KMS-11 (cell line): ENCODE data around the gene TSHR.
A peak's percentile ranks its signal among the peaks of the same experiment; 100 is the strongest.

ENCODE experiments used
- H2AFZ ChIP-seq: fragments of 200-600 bp; sonication (generic); 2 replicates; pipeline ENCODE4 v1.6.1; 2016; ENCODE audit warnings: antibody characterized with exemption, mixed run types, low read depth
- H3K27ac ChIP-seq: fragments of 200-600 bp; sonication (generic); 2 replicates; pipeline ENCODE4 v1.6.1; 2016; ENCODE audit warnings: mild to moderate bottlenecking, mixed run types
- H3K27me3 ChIP-seq: fragments of 200-600 bp; sonication (generic); 2 replicates; pipeline ENCODE4 v1.6.1; 2017; ENCODE audit warnings: mild to moderate bottlenecking, low read depth, mixed run types, moderate library complexity; ENCODE audit not compliant: insufficient read depth
- H3K36me3 ChIP-seq: fragments of 200-600 bp; sonication (generic); 2 replicates; pipeline ENCODE4 v1.6.1; 2017; ENCODE audit warnings: mild to moderate bottlenecking, mixed run types; ENCODE audit not compliant: insufficient read depth
- H3K4me1 ChIP-seq: fragments of 200-600 bp; sonication (generic); 2 replicates; pipeline ENCODE4 v1.6.1; 2016; ENCODE audit warnings: mild to moderate bottlenecking, low read depth, mixed run types; ENCODE audit not compliant: poor library complexity, severe bottlenecking
- H3K4me2 ChIP-seq: fragments of 200-600 bp; sonication (generic); 2 replicates; pipeline ENCODE4 v1.7.0; 2016; ENCODE audit warnings: mild to moderate bottlenecking, mixed run types
- H3K4me3 ChIP-seq: fragments of 200-600 bp; sonication (generic); IDR thresholded peaks from 2 replicates; pipeline ENCODE4 v1.6.1; 2017; ENCODE audit warnings: low read depth, low read length, mixed read lengths; ENCODE audit not compliant: insufficient read depth
- H3K79me2 ChIP-seq: fragments of 200-600 bp; sonication (generic); 2 replicates; pipeline ENCODE4 v1.6.1; 2016; ENCODE audit warnings: low read depth, mixed run types; ENCODE audit not compliant: insufficient read depth
- H3K9ac ChIP-seq: fragments of 200-600 bp; sonication (generic); 2 replicates; pipeline ENCODE4 v1.6.1; 2016; ENCODE audit warnings: mild to moderate bottlenecking, mixed run types
- H4K20me1 ChIP-seq: fragments of 200-600 bp; sonication (generic); 2 replicates; pipeline ENCODE4 v1.6.1; 2016; ENCODE audit warnings: mild to moderate bottlenecking, mixed run types; ENCODE audit not compliant: insufficient read depth
- CTCF ChIP-seq: fragments of 200-600 bp; sonication (generic); conservative IDR thresholded peaks from 2 replicates; pipeline ENCODE4 v1.6.1; 2017; ENCODE audit warnings: low read depth, mild to moderate bottlenecking, antibody characterized with exemption, low read length, moderate library complexity, mixed read lengths

The TSHR gene

DNA sequence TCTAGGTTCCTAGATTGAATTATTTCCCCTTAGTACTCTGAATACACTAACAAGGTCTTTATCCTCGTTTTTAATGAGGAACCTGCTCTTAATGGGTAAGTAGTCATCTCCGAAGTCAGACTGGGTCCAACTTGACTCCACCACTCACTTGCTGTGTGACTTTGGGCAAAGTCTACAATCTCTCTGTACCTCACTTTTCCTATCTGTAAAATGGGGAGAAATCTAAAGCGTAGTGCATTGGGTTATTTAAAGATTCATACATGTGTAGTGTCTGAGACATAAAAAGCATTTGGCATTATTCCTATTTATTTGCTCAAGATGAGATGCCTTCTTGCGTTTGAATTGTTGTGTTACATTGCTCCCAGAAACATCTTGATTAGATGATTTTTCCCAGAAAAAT lies 213.8 kb downstream of the TSHR start:
- no peaks in the 10 kb centered on the region for H3K36me3 ChIP-seq
- no peak overlapping the region for H3K27ac ChIP-seq
- H3K4me3 ChIP-seq: no peak overlapping the region
- peaks cover 27% of the 10 kb centered on the region for H3K4me1 ChIP-seq
- TF ChIP-seq CTCF: no peak
- H2AFZ ChIP-seq: peak overlapping the region; percentile 81; the same call in 1 of the 2 replicates
- H3K27me3 ChIP-seq: no peaks in the 10 kb centered on the region
- H4K20me1 ChIP-seq: no peaks in the 10 kb centered on the region
- H3K4me2 ChIP-seq: peak overlapping the region; percentile 78
- no peaks in the 10 kb centered on the region for H3K79me2 ChIP-seq
- no peak overlapping the region; the same call in 1 of the 2 replicates for H3K9ac ChIP-seq

GRCh38 chr14:81169711-81170103 lies 214.3 kb downstream of the TSHR start:
- H3K4me1 ChIP-seq: peaks cover 23% of the 10 kb centered on the region
- H3K9ac ChIP-seq: peak overlapping the region; percentile 78; the same call in 1 of the 2 replicates
- no peaks in the 10 kb centered on the region for H3K27me3 ChIP-seq
- peak overlapping the region; percentile 81 for H2AFZ ChIP-seq
- H3K4me3 ChIP-seq: no peak overlapping the region
- H3K79me2 ChIP-seq: no peaks in the 10 kb centered on the region
- H3K36me3 ChIP-seq: no peaks in the 10 kb centered on the region
- peak overlapping the region; percentile 88; the same call in 1 of the 2 replicates for H3K27ac ChIP-seq
- H4K20me1 ChIP-seq: no peaks in the 10 kb centered on the region
- TF ChIP-seq CTCF: no peak
- peak overlapping the region; percentile 78 for H3K4me2 ChIP-seq

- H3K4me1 ChIP-seq: peaks cover 23% of the 10 kb centered on the region
- no peaks in the 10 kb centered on the region for H4K20me1 ChIP-seq
- H2AFZ ChIP-seq: peak overlapping the region; percentile 81
- no peaks in the 10 kb centered on the region for H3K27me3 ChIP-seq
- H3K4me2 ChIP-seq: peak overlapping the region; percentile 78
- TF ChIP-seq CTCF: peak; percentile 88
- H3K4me3 ChIP-seq: no peak overlapping the region
- H3K79me2 ChIP-seq: no peaks in the 10 kb centered on the region
- peak overlapping the region; percentile 78; the same call in 1 of the 2 replicates for H3K9ac ChIP-seq
- H3K27ac ChIP-seq: peak overlapping the region; percentile 88
- H3K36me3 ChIP-seq: no peaks in the 10 kb centered on the region
Measured at GRCh38 chr14:81170104-81170828, 214.8 kb downstream of the TSHR start.

DNA sequence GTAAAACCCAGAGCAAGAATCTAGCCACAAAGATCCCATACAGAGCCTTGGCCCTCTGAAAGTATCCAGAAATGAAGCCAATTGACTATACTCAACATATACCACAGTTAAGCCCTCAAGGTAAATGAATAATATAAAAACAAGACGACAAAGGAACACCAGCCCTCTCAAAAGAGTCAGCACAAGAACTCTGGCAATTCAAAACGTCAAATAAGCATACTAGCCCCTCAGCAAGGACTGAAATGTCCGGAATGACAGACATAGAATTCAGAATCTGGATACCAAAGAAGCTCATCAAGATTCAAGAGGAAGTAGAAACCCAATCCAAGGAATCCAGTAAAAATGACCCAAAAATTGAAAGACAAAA lies 215.4 kb downstream of the TSHR start:
- Histone ChIP-seq H4K20me1 (no peaks in the 10 kb centered on the region), H3K27me3 (no peaks in the 10 kb centered on the region), H3K79me2 (no peaks in the 10 kb centered on the region), H2AFZ (no peak overlapping the region), H3K4me1 (peaks cover 26% of the 10 kb centered on the region), H3K4me2 (peak overlapping the region; percentile 78), H3K4me3 (no peak overlapping the region), H3K9ac (peak overlapping the region; percentile 78; the same call in 1 of the 2 replicates), H3K27ac (peak overlapping the region; percentile 88), H3K36me3 (no peaks in the 10 kb centered on the region)
- peak; percentile 46 for TF ChIP-seq CTCF
